Choroid plexus epithelial cell (primary cell): ENCODE results near the gene PAXX.

ENCODE experiments used
- DNase-seq: peaks from one replicate; pipeline ENCODE4 v3.0.0-alpha.2; 2010; ENCODE audit warnings: low read depth
- H3K4me3 ChIP-seq: 2 replicates; pipeline ENCODE4 v1.5.1; 2011; ENCODE audit warnings: low read depth, mild to moderate bottlenecking, control low read depth, low read length, moderate library complexity
- CTCF ChIP-seq: conservative IDR thresholded peaks from 2 replicates; pipeline ENCODE4 v1.5.1; 2011; ENCODE audit warnings: low read depth, mild to moderate bottlenecking, control low read depth, inconsistent platforms, low read length, moderate library complexity

The PAXX gene

GRCh38 chr9:137012694-137013570 is 20.7 kb downstream of the PAXX start:
- no peak for TF ChIP-seq CTCF
- no peak for DNase-seq
- H3K4me3 ChIP-seq, result no peak overlapping the region

GRCh38 chr9:137013571-137013940 is 21.3 kb downstream of the PAXX start:
- no peak for DNase-seq
- H3K4me3 ChIP-seq, result no peak overlapping the region
- no peak for TF ChIP-seq CTCF

GRCh38 chr9:137014166-137014565 is 21.9 kb downstream of the PAXX start:
- no peak for TF ChIP-seq CTCF
- DNase-seq, result no peak
- H3K4me3 ChIP-seq, result no peak overlapping the region

- no peak for TF ChIP-seq CTCF
- H3K4me3 ChIP-seq, result no peak overlapping the region
- DNase-seq, result no peak
Observed at GRCh38 chr9:137014776-137015539, 22.7 kb downstream of the PAXX start.

GRCh38 chr9:137015540-137015930 is 23.3 kb downstream of the PAXX start:
- no peak for TF ChIP-seq CTCF
- DNase-seq, result no peak
- no peak overlapping the region for H3K4me3 ChIP-seq

GRCh38 chr9:137015976-137016375 is 23.8 kb downstream of the PAXX start:
- no peak for TF ChIP-seq CTCF
- DNase-seq, result no peak
- H3K4me3 ChIP-seq, result no peak overlapping the region
